ENCODE data around the gene CSMD2. TPM values are rescaled to one million over a fixed set of nuclear protein-coding genes. Genes with fewer than 3 reads are reported as not detected.

Gene CSMD2
- total RNA-seq, 2 experiments from 2014 or later: not detected

DNA sequence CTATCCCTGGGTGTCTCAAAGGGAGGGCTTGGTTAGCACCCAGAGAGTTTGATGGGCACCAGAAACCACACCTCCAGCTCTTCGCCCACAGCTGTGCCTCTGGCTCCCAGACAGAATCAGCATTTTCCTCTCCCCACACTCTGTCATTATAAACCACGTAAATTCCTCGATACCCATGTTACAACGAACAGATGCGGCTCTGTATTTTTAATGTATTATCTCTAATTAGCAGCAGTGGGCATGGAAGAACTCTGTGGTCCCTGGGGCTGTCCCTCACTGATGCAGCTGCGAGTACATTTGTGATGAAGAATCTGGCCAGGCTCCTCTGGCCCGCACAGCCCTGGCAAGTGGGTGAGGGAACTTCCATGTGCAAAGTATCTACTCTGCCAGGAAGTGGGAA is 290.4 kb downstream of the CSMD2 start:
- H3K4me3 Mint-ChIP-seq: no peak overlapping the region
- intact Hi-C loops (cut with DNase I, micrococcal nuclease): no loop called here
- DNase-seq (no peak), ATAC-seq (no peak)
- H3K27me3 Mint-ChIP-seq: peaks cover 8% of the 10 kb centered on the region
- ChIA-PET POLR2A (no interaction called here), CTCF (no interaction called here)
- no peak overlapping the region for H3K27ac Mint-ChIP-seq
- no peaks in the 10 kb centered on the region for H3K36me3 Mint-ChIP-seq (ENCODE audit: low read depth)
- no peaks in the 10 kb centered on the region for H3K9me3 Mint-ChIP-seq (ENCODE audit: low read depth)
- no peaks in the 10 kb centered on the region for H3K4me1 Mint-ChIP-seq

DNA sequence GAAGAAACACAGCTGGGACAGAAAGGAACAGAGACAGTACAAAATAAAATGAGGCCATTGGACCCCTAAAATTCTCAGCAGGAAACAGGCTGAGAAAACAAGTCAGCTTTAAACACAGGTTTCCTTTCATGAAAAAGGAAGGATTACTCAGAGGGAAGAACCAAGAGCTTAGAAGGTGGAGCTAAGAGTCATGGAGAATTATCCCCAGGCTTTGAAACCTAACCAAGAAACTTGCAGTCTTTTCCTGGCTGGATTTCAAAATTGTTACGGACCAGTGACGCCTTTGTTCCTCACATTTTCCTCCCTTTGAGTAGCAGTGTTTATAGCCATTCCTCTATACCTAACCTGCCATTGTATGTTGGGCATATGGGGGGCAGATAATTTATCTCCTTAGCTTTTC is 292.3 kb downstream of the CSMD2 start:
- Mint-ChIP-seq H3K27me3 (peaks cover 10% of the 10 kb centered on the region), H3K27ac (no peak overlapping the region), H3K36me3 (ENCODE audit: low read depth) (no peaks in the 10 kb centered on the region), H3K4me1 (peaks cover 3% of the 10 kb centered on the region), H3K9me3 (ENCODE audit: low read depth) (no peaks in the 10 kb centered on the region), H3K4me3 (no peak overlapping the region)
- intact Hi-C loops (cut with DNase I, micrococcal nuclease): no loop called here
- DNase-seq: no peak
- no peak for ATAC-seq
- CTCF ChIA-PET: interaction anchor here (1.2 kb wide), 1 partner anchor 10 kb away, joined by 4 read pairs; no protein-coding TSS in a partner anchor
- POLR2A ChIA-PET: no interaction called here

- H3K9me3 Mint-ChIP-seq (ENCODE audit: low read depth): no peaks in the 10 kb centered on the region
- DNase-seq (no peak), ATAC-seq (peak; percentile 42)
- ChIA-PET POLR2A (no interaction called here), CTCF (interaction anchor here (1.2 kb wide), 1 partner anchor 10 kb away, joined by 4 read pairs; no protein-coding TSS in a partner anchor)
- intact Hi-C loops (cut with DNase I, micrococcal nuclease): no loop called here
- no peak overlapping the region for H3K27ac Mint-ChIP-seq
- H3K4me3 Mint-ChIP-seq: no peak overlapping the region
- H3K4me1 Mint-ChIP-seq: peaks cover 5% of the 10 kb centered on the region
- no peaks in the 10 kb centered on the region for H3K36me3 Mint-ChIP-seq (ENCODE audit: low read depth)
- peaks cover 13% of the 10 kb centered on the region for H3K27me3 Mint-ChIP-seq
These were observed 292.8 kb downstream of the CSMD2 start for GRCh38 chr1:33872275-33872674.

GRCh38 chr1:33867684-33868083 is 297.3 kb downstream of the CSMD2 start:
- no peaks in the 10 kb centered on the region for H3K9me3 Mint-ChIP-seq (ENCODE audit: low read depth)
- no peak overlapping the region for H3K4me3 Mint-ChIP-seq
- peaks cover 15% of the 10 kb centered on the region for H3K27me3 Mint-ChIP-seq
- H3K36me3 Mint-ChIP-seq (ENCODE audit: low read depth): no peaks in the 10 kb centered on the region
- no peak overlapping the region for H3K27ac Mint-ChIP-seq
- POLR2A ChIA-PET: no interaction called here
- peaks cover 5% of the 10 kb centered on the region for H3K4me1 Mint-ChIP-seq
- ATAC-seq (no peak), DNase-seq (no peak)
- intact Hi-C loops (cut with DNase I, micrococcal nuclease): no loop called here
- CTCF ChIA-PET: no interaction called here

- POLR2A ChIA-PET: no interaction called here
- no peak for ATAC-seq
These were observed 298.7 kb downstream of the CSMD2 start for GRCh38 chr1:33866281-33866680.

DNA sequence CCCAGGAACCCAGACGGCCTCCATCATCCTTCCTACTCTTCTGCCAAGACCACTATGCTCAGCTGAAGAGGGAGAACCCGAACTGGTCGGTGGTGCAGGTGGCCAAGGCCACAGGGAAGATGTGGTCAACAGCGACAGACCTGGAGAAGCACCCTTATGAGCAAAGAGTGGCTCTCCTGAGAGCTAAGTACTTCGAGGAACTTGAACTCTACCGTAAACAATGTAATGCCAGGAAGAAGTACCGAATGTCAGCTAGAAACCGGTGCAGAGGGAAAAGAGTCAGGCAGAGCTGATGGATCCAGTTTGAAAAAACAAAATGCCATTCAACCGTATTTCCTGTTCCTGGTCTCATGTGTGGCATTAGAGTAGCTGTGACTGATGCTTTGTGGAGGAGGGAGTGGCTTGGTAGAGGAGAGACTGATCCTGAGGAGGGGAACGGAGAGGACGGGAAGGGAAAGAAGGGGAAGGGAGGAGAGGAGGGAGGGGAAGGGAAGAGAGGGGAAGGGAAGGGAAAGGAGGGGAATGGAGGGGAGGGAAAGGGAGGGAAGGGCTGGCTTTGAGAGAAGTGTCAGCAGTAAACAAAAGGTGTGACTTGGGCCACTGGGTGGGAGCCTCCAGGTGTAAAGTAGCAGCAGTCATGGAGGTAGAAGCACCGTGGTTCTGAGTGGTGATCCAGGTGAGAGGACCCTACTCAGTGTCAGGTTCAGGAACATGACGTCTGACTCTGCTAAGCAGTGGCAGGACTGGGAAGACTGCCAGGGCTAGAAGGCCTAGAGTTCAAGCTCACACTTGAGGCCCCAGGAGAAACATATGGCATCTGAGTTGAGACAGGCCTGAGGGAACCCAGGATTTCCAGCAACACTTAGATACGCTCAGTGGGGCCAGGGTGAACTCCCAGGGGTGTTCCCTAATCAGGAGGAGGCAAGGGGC is 300.3 kb downstream of the CSMD2 start:
- no peak for DNase-seq
- Mint-ChIP-seq H3K27ac (no peak overlapping the region), H3K36me3 (ENCODE audit: low read depth) (no peaks in the 10 kb centered on the region), H3K4me3 (no peak overlapping the region), H3K9me3 (ENCODE audit: low read depth) (no peaks in the 10 kb centered on the region), H3K27me3 (peaks cover 15% of the 10 kb centered on the region), H3K4me1 (peaks cover 5% of the 10 kb centered on the region)
- intact Hi-C loops (cut with DNase I, micrococcal nuclease): no loop called here
- ChIA-PET POLR2A (no interaction called here), CTCF (no interaction called here)
- ATAC-seq: no peak

More at GRCh38 chr1:33866281-33866680, 298.7 kb downstream of the CSMD2 start:
- no peak overlapping the region for H3K4me3 Mint-ChIP-seq
- no peaks in the 10 kb centered on the region for H3K36me3 Mint-ChIP-seq (ENCODE audit: low read depth)
- intact Hi-C loops (cut with DNase I, micrococcal nuclease): no loop called here
- DNase-seq: no peak
- peaks cover 15% of the 10 kb centered on the region for H3K27me3 Mint-ChIP-seq
- CTCF ChIA-PET: no interaction called here
- no peaks in the 10 kb centered on the region for H3K9me3 Mint-ChIP-seq (ENCODE audit: low read depth)
- H3K27ac Mint-ChIP-seq: no peak overlapping the region
- peaks cover 5% of the 10 kb centered on the region for H3K4me1 Mint-ChIP-seq

- Mint-ChIP-seq H3K27me3 (peaks cover 15% of the 10 kb centered on the region), H3K9me3 (ENCODE audit: low read depth) (no peaks in the 10 kb centered on the region), H3K4me3 (no peak within 1 kb of the TSS), H3K36me3 (ENCODE audit: low read depth) (no peaks in the 10 kb centered on the region), H3K4me1 (peaks cover 5% of the 10 kb centered on the region), H3K27ac (no peak within 1 kb of the TSS)
- ATAC-seq (no peak), DNase-seq (no peak)
- ChIA-PET POLR2A (no interaction called here), CTCF (no interaction called here)
- intact Hi-C loops (cut with DNase I, micrococcal nuclease): no loop called here
These were observed 301.3 kb downstream of the CSMD2 start, which contains the start of gene HMGB4 for GRCh38 chr1:33863779-33864178. Gene HMGB4, plus strand, starts transcription at chr1:33864079. Its CDS starts 113 bp downstream, at chr1:33864192.

GRCh38 chr1:33860671-33861070 is 304.4 kb downstream of the CSMD2 start:
- H3K27ac Mint-ChIP-seq: no peak overlapping the region
- H3K27me3 Mint-ChIP-seq: peaks cover 10% of the 10 kb centered on the region
- no peaks in the 10 kb centered on the region for H3K36me3 Mint-ChIP-seq (ENCODE audit: low read depth)
- intact Hi-C loops (cut with DNase I, micrococcal nuclease): no loop called here
- ATAC-seq (no peak), DNase-seq (no peak)
- POLR2A ChIA-PET: no interaction called here
- no peaks in the 10 kb centered on the region for H3K4me1 Mint-ChIP-seq
- CTCF ChIA-PET: interaction anchor here (0.5 kb wide), 1 partner anchor 17 kb away, joined by 3 read pairs; no protein-coding TSS in a partner anchor
- no peak overlapping the region for H3K4me3 Mint-ChIP-seq
- H3K9me3 Mint-ChIP-seq (ENCODE audit: low read depth): no peaks in the 10 kb centered on the region

- no peak for ATAC-seq
- H3K27me3 Mint-ChIP-seq: peaks cover 11% of the 10 kb centered on the region
- H3K9me3 Mint-ChIP-seq (ENCODE audit: low read depth): no peaks in the 10 kb centered on the region
- H3K27ac Mint-ChIP-seq: no peak overlapping the region
- no peaks in the 10 kb centered on the region for H3K4me1 Mint-ChIP-seq
- CTCF ChIA-PET: interaction anchor here (0.6 to 0.7 kb wide), 2 partner anchors 17 to 88 kb away, joined by 3 to 4 read pairs; no protein-coding TSS in a partner anchor
- H3K4me3 Mint-ChIP-seq: no peak overlapping the region
- H3K36me3 Mint-ChIP-seq (ENCODE audit: low read depth): no peaks in the 10 kb centered on the region
- intact Hi-C loops (cut with DNase I, micrococcal nuclease): no loop called here
- no peak for DNase-seq
- POLR2A ChIA-PET: no interaction called here
These were observed 310.9 kb downstream of the CSMD2 start for GRCh38 chr1:33854091-33854490.

DNA sequence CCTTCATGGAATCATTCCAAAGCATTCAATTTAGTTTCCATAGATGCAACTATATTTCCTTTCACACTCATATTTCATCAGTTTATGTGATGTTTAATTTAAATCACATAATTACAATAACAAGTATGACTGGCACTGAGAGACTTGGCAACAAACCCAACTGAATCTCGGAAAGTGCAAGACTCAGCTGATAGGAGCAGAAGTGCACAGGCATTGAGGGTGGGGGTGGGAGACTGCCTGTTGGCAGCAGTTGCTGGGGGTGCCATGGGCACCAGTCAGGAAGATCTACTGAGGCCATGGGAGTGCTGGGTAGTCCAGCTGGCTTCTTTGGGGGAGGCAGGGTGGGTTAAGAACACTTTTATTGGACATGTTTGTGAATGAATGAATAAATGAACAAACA is 311.6 kb downstream of the CSMD2 start:
- POLR2A ChIA-PET: no interaction called here
- Mint-ChIP-seq H3K4me1 (no peaks in the 10 kb centered on the region), H3K27ac (no peak overlapping the region), H3K4me3 (no peak overlapping the region), H3K36me3 (ENCODE audit: low read depth) (no peaks in the 10 kb centered on the region), H3K9me3 (ENCODE audit: low read depth) (no peaks in the 10 kb centered on the region), H3K27me3 (peaks cover 11% of the 10 kb centered on the region)
- ATAC-seq (no peak), DNase-seq (no peak)
- intact Hi-C loops (cut with DNase I, micrococcal nuclease): no loop called here
- CTCF ChIA-PET: interaction anchor here (0.6 to 0.7 kb wide), 2 partner anchors 18 to 89 kb away, joined by 3 to 4 read pairs; no protein-coding TSS in a partner anchor

DNA sequence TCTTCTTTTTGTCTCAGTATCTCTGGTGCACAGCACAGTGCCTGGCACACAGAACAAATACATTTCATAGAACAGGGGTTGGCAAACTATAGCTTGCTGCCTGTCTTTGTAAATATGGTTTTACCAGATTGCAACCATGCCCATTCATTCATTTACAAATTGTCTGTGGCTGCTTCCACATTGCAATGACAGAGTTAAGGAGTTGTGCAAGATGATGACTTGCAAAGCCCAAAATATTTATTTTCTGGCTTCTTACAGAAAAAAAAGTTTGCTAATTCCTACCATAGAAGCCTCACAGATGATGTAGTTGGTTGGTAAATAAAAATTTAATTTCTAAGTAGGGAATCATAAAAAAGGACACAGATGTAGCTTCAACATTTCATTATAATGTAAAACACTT is 312.3 kb downstream of the CSMD2 start:
- H3K4me1 Mint-ChIP-seq: no peaks in the 10 kb centered on the region
- intact Hi-C loops (cut with DNase I, micrococcal nuclease): no loop called here
- no peak for DNase-seq
- CTCF ChIA-PET: no interaction called here
- POLR2A ChIA-PET: no interaction called here
- H3K27me3 Mint-ChIP-seq: peaks cover 13% of the 10 kb centered on the region
- no peak overlapping the region for H3K4me3 Mint-ChIP-seq
- H3K9me3 Mint-ChIP-seq (ENCODE audit: low read depth): no peaks in the 10 kb centered on the region
- no peak for ATAC-seq
- H3K36me3 Mint-ChIP-seq (ENCODE audit: low read depth): no peaks in the 10 kb centered on the region
- no peak overlapping the region for H3K27ac Mint-ChIP-seq

GRCh38 chr1:33850481-33850880 is 314.5 kb downstream of the CSMD2 start:
- ChIA-PET CTCF (no interaction called here), POLR2A (no interaction called here)
- Mint-ChIP-seq H3K27me3 (peaks cover 13% of the 10 kb centered on the region), H3K9me3 (ENCODE audit: low read depth) (no peaks in the 10 kb centered on the region), H3K36me3 (ENCODE audit: low read depth) (no peaks in the 10 kb centered on the region), H3K4me1 (no peaks in the 10 kb centered on the region), H3K27ac (no peak overlapping the region), H3K4me3 (no peak overlapping the region)
- DNase-seq (no peak), ATAC-seq (no peak)
- intact Hi-C loops (cut with DNase I, micrococcal nuclease): no loop called here

Data from activated CD4-positive, alpha-beta T cell treated with anti-CD3 and anti-CD28 coated beads for 36 hours (primary cell).